ENCODE results near the gene GSX2.

GRCh38 chr4:54076673-54077072, 23.3 kb upstream of the GSX2 start:
- no peak for TF ChIP-seq POLR2AphosphoS5 (IDR thresholded peaks at IDR 0.05; ENCODE audit: borderline replicate concordance, low read depth, low read length)
- TF ChIP-seq EZH2 (IDR thresholded peaks at IDR 0.05): no peak
- TF ChIP-seq FOXP2 (optimal IDR thresholded peaks at IDR 0.05; ENCODE audit: control extremely low read depth, extremely low read length, insufficient read depth): no peak
